CD4-positive, alpha-beta T cell treated with Interleukin-17A for 4 hours (primary cell): ENCODE data around the gene FAM136A.
A peak's percentile ranks its signal among the peaks of the same experiment; 100 is the strongest.
"Not testable (repeated sequence)": the region's sequence is repeated elsewhere in the genome, so short reads cannot be mapped to it uniquely, and the experiment has no call there.

Source experiments
- DNase-seq: peaks from one replicate; pipeline ENCODE4 v3.0.0-alpha.2; 2020; ENCODE audit warnings: mixed read lengths

FAM136A gene

DNA sequence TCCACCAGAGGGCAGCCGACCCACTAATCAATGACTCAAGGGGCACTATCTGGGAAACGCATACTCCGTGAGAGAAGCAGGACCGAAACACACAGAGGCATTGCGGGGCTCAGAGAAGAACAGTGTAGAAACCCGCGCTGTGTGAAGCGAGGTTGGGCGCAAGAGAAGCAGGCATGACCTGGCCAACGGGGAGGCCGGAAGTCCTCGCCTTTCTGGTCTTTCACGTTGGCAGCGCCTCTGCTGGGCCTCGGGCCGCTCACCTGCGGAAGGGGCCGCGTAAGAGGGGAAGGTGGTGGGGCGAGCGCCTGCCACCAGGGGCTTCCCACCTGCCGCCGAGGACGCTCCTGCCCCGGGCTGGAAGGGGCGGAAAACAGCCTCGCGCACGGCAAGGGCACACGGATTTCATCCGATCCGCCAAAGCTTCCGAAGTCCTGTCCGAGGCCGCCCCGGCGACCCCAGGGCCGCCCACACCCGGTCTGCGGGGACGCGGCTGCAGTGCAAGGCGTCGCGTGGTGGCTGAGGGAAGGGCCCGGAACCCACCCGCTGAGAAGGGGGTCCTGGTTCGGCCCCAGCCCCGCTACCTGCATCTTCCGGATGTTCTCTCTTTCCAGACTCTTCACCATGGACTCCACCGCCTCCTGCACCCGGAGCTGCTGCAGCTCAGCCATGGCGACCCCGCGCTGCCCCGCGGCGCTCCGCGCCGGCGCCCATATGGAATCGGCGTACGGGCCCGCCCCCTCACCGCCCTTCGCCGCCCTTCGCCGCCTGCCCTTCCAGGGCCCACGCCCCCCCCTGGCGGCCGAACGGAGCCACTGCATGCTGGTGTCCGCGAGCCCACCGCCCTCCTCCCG is at the start of gene FAM136A:
Gene FAM136A, minus strand, starts transcription at position 724 of the 851 bp plus-strand sequence. Its CDS starts 56 bp downstream, at position 668.
- peak; percentile 92 for DNase-seq

GRCh38 chr2:70349921-70350685 is 48.2 kb upstream of the FAM136A start:
- DNase-seq, result no peak

GRCh38 chr2:70347831-70348230 is 46.0 kb upstream of the FAM136A start:
- no peak for DNase-seq

GRCh38 chr2:70344195-70344594 is 42.3 kb upstream of the FAM136A start:
- no peak for DNase-seq

DNA sequence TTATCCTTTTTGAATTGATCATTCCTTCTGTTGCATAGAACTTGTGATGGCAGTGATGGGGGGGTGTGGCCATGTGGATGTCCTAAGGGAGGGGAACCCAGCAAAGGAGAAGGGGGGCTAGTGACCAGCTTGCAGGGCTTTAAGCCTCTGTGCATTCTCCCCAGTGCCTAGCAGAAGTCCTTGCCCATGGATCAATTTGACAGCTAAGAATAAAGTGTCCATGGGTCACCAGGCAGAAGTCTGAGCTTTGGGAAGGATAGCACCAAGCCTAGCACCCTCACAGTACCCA is 39.6 kb upstream of the FAM136A start:
- no peak for DNase-seq

- DNase-seq, result peak; percentile 54
Measured at GRCh38 chr2:70340761-70341476, 39.1 kb upstream of the FAM136A start.

- DNase-seq, result no peak
Measured at GRCh38 chr2:70340075-70340474, 38.2 kb upstream of the FAM136A start.

GRCh38 chr2:70336552-70336951 is 34.7 kb upstream of the FAM136A start:
- no peak for DNase-seq

GRCh38 chr2:70331012-70331411 is 29.1 kb upstream of the FAM136A start:
- no peak for DNase-seq

DNA sequence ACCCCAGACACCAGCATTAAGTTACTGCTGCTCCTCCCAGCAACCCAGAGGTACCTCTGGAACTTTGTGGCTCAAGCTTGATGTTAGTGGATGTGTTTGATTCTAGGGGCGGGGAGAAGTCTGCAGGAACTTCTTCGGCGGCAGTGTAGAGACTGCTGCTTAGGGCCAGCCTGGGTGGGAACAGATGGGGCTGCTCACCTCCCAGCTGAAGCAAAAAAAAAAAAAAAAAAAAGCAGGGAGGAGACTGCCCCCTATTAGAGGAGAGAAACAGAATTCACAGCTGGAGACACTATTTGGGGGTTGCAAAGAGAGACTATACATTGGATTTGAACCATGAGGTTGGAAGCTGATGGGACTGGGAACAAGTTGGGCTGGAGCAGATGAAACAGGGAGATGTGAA is 28.6 kb upstream of the FAM136A start:
- DNase-seq, result no peak

DNA sequence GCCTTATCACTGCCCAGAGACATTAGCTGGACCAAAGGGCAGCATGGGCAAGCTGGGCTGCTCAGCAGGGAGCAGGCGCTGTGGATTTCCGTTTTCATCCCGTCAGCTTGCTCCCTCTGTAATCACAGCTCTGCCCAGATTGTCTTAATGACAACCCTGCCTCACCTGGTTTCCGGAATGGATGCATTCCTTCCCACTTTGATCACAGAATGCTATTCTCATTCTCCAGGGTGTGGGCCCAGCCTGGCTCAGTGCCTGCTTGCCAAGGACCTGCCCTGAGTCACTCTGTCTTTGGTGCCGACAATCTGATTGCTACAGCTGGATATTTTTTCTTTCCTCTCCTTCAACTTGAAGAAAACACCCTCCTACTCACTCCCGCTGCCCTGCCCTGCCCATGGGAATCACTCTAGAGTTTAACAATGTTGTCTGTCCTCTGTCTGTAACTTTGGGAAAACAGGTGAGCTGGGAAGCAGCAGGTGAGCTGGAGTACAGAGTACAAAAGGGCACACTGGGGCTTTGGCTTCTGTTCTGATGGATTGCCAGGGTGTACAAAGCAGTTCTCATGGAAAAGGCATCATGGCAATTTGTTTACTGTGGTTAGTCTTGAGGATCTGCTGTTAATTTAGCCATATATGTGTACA is 27.2 kb upstream of the FAM136A start:
- DNase-seq, result no peak

DNA sequence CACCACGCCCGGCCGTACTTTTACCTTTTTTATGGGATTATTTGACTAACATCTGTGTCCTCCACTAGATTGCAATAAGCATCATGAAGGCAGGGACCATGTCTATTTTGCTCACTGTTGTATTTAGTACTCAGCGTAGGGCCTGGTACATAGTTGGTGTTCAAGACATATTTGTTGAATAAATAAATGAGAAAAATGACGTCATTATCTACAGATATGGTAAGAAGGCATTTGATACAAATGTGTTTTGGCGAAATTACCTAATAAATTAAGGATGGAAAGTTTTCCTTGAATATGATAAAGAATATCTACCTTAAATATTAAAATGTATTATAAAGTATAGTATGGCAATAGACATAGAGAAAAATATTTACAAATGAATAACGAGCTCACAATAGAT is 24.0 kb upstream of the FAM136A start:
- no peak for DNase-seq

GRCh38 chr2:70322518-70322917 is 20.7 kb upstream of the FAM136A start:
- DNase-seq, result no peak

DNA sequence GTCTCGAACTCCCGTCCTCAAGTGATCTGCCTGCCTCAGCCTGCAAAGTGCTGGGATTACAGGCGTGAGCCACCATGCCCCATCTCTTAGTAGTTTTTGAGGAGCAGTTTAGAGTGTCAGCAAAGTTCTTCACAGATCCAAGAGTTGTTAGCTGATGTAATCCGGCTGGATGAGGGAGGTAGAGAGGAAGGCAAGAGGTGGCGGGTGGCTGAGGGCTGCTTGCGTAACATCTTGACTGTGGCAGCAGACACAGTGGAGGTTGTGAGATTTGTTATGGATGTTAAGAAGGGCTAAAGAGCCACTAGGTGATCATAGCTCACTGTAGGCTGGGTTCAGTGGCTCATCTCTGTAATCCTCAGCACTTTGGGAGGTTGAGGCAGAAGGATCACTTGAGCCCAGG is 19.5 kb upstream of the FAM136A start:
- DNase-seq, result no peak

GRCh38 chr2:70314640-70315039 is 12.8 kb upstream of the FAM136A start:
- DNase-seq, result no peak

DNA sequence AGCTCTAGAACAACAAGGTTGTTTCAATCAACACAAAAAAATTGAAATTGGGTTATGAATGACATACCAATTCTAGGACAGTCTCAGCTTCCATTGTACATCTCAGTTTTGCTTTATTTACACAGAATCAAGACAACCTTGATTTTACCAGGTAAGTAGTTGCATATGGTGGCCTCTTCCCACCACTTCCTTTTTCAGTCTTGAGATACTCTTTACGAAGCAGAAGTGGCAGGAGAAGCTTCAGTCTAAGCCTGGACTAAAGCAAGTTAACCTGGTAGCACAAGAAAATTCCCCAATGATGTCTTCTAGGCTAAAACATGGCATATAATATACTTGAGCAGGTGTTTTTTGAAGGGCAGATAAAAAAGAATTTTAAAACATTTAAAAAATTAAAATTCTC is 10.7 kb upstream of the FAM136A start:
- no peak for DNase-seq

- DNase-seq, result no peak
Measured at GRCh38 chr2:70310899-70311298, 9.0 kb upstream of the FAM136A start.

DNA sequence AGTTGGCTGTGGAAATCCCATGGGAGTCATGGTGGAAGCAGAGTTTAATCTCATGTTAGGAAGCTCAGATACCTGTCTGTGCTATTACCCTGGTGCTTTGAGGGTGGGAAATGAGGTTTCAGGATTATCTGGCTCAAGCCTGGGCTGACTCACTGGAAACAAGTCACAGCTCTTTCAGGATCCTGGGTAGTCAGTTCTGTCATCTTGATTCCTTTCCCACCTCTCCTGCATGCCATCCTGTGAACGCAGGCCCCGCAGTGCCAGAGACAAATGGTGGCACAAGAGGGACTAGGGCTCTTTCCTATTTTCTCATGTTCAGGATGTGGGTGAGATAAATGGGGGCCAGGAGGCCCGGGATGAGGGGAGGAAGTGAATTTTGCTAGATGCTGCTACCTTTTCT is 3.7 kb upstream of the FAM136A start:
- DNase-seq, result no peak

- DNase-seq, result no peak
Measured at GRCh38 chr2:70304498-70304897, 2.6 kb upstream of the FAM136A start.

DNA sequence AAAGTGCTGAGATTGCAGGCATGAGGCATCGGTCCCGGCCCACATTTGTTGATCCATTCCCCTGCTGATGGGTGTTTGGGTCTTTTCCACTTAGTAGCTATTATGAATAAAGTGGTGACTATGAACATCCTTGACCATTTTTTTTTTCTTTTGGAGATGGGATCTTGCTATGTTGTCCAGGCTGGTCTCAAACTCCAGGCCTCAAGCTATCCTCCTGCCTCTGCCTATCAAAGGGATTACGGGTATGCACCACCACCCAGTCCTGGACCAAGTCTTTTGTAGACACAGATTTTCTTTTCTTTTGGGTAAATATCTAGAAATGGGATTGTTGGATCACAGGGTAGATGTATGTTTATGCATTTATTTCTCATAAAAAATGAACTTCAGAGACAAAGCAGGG is 1.3 kb upstream of the FAM136A start:
- DNase-seq, result no peak

GRCh38 chr2:70302195-70302546 is 304 bp upstream of the FAM136A start:
- not testable (repeated sequence) for DNase-seq

GRCh38 chr2:70300771-70301343 is 1.0 kb downstream of the FAM136A start:
- no peak for DNase-seq

DNA sequence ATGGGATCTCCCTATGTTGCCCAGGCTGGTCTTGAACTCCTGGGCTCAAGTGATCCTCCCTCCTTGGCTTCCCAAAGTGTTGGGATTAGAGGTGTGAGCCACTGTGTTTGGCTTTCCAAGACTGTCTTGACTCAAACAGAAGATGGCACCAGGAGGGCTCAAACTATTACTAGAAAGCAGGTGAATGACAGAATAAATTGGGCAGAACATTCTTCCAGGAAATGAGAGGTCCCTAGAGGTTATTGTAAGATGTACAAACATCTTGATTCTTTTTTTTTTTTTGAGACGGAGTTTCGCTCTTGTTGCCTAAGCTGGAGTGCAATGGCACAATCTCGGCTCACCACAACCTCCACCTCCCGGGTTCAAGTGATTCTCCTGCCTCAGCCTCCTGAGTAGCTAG is 4.0 kb downstream of the FAM136A start:
- not testable (repeated sequence) for DNase-seq
